ENCODE measurements around the gene CSGALNACT2.
"Not testable (repeated sequence)": the region's sequence is repeated elsewhere in the genome, so short reads cannot be mapped to it uniquely, and the experiment has no call there.

The CSGALNACT2 gene

DNA sequence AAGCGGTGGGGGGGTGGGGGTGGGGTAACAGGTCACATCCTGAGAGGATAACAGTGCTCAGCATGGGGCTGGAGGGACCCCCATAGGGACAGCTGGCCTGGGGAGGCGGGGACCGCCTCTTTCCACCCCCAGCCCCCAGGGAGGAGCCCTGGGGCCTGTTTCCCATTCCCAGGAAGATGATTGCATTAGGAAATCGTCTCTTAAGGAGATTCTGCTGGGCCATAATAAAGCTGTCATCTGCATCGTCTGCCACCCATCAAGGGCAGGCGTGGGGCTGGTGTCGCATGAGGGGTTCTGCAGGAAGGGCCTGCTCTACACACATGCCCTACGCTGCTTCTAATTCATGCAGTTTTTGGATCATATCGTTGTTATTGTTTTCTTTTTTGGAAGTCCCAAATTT, 44.2 kb upstream of the CSGALNACT2 start:
- Histone ChIP-seq H3K9me3 (ENCODE audit: control extremely low read depth in 1 of 5, control insufficient read depth in 4 of 5, insufficient read depth in 2 of 5, low read depth in 1 of 5, low read length in 4 of 5) (no peaks in the 10 kb centered on the region), H3K27me3 (replicated peaks in 2 of 5; ENCODE audit: control insufficient read depth in 4 of 5, insufficient read depth in 5 of 5, low read length in 4 of 5) (no peaks in the 10 kb centered on the region), H3K4me3 (ENCODE audit: control insufficient read depth in 1 of 7, extremely low read depth in 1 of 7, insufficient read depth in 4 of 7, low read depth in 2 of 7, low read length in 6 of 7) (no peak overlapping the region), H3K4me1 (ENCODE audit: control extremely low read depth in 1 of 4, control insufficient read depth in 4 of 4, insufficient read depth in 4 of 4, low read length in 3 of 4) (peaks cover 0 to 19% (median 15%) of the 10 kb centered on the region in 4 experiments), H3K36me3 (ENCODE audit: control insufficient read depth in 4 of 4, insufficient read depth in 4 of 4, low read length in 3 of 4) (no peaks in the 10 kb centered on the region), H3K27ac (ENCODE audit: insufficient read depth in 1 of 2, low read depth in 1 of 2, low read length in 2 of 2, poor library complexity in 1 of 2, severe bottlenecking in 2 of 2) (no peak overlapping the region)
- ChIA-PET POLR2A (no interaction called here), CTCF (interaction anchor here (1.2 to 6.6 kb wide), 11 partner anchors 8 to 229 kb away, joined by 3 to 39 read pairs (median 8); partner anchors contain the start of gene RET)
- DNase-seq = no peak
- WGBS (ENCODE audit: insufficient coverage) = 86% methylated on average over 9 of the region's 9 CpGs

DNA sequence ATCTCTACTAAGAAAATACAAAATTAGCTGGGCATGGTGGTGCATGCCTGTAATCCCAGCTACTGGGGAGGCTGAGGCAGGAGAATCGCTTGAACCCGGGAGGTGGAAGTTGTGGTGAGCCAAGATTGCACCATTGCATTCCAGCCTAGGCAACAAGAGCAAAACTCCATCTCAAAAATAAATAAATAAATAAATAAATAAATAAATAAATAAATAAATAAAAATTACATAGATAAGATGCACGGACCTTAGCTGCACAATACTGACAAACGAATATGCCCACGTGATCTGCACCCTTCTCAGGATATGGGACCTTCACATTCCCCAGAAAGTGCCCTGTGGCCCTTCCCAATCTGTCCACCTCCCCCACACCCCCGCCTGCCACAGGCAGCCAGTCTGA, 38.9 kb upstream of the CSGALNACT2 start:
- WGBS (ENCODE audit: insufficient coverage) = 87% methylated on average over 3 of the region's 6 CpGs
- H3K4me3 ChIP-seq (ENCODE audit: control insufficient read depth in 1 of 7, extremely low read depth in 1 of 7, insufficient read depth in 4 of 7, low read depth in 2 of 7, low read length in 6 of 7); H3K27ac ChIP-seq (ENCODE audit: insufficient read depth in 1 of 2, low read depth in 1 of 2, low read length in 2 of 2, poor library complexity in 1 of 2, severe bottlenecking in 2 of 2); DNase-seq; H3K36me3 ChIP-seq (ENCODE audit: control insufficient read depth in 4 of 4, insufficient read depth in 4 of 4, low read length in 3 of 4); H3K9me3 ChIP-seq (ENCODE audit: control extremely low read depth in 1 of 5, control insufficient read depth in 4 of 5, insufficient read depth in 2 of 5, low read depth in 1 of 5, low read length in 4 of 5); POLR2A ChIA-PET; H3K4me1 ChIP-seq (ENCODE audit: control extremely low read depth in 1 of 4, control insufficient read depth in 4 of 4, insufficient read depth in 4 of 4, low read length in 3 of 4): not testable (repeated sequence)
- CTCF ChIA-PET = interaction anchor here (1.5 kb wide), 1 partner anchor 224 kb away, joined by 3 read pairs; no protein-coding TSS in a partner anchor
- peaks cover 0 to 13% (median 2%) of the 10 kb centered on the region in 5 experiments for H3K27me3 ChIP-seq (replicated peaks in 2 of 5; ENCODE audit: control insufficient read depth in 4 of 5, insufficient read depth in 5 of 5, low read length in 4 of 5)

DNA sequence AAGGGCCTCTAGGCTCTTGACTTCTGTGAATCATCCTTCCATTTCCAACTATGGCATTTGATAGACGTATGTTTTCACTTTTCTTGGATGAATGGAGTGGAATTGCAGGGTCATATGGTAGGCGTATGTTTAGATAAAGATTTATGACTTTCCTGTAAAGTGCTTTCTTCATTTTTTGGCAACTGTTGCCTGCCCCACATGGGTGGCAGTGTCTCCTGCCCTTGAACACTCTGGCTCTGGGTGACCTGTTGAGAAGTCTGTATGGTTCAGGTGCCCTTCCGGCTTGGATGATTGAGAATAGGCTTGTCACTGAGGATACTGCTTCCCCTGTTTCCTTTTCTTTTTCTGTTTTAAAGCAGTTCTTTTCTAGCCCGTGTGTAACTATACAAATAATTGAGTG, 38.3 kb upstream of the CSGALNACT2 start:
- no peak for DNase-seq
- CTCF ChIA-PET = interaction anchor here (1.4 kb wide), 1 partner anchor 234 kb away, joined by 5 read pairs; no protein-coding TSS in a partner anchor
- no peak overlapping the region for H3K4me3 ChIP-seq (ENCODE audit: control insufficient read depth in 1 of 7, extremely low read depth in 1 of 7, insufficient read depth in 4 of 7, low read depth in 2 of 7, low read length in 6 of 7)
- H3K4me1 ChIP-seq (ENCODE audit: control extremely low read depth in 1 of 4, control insufficient read depth in 4 of 4, insufficient read depth in 4 of 4, low read length in 3 of 4) = peaks cover 0 to 9% (median 7%) of the 10 kb centered on the region in 4 experiments
- no peaks in the 10 kb centered on the region for H3K9me3 ChIP-seq (ENCODE audit: control extremely low read depth in 1 of 5, control insufficient read depth in 4 of 5, insufficient read depth in 2 of 5, low read depth in 1 of 5, low read length in 4 of 5)
- POLR2A ChIA-PET = no interaction called here
- WGBS (ENCODE audit: insufficient coverage) = no CpG with 5 or more reads among the region's 4 CpGs
- H3K27ac ChIP-seq (ENCODE audit: insufficient read depth in 1 of 2, low read depth in 1 of 2, low read length in 2 of 2, poor library complexity in 1 of 2, severe bottlenecking in 2 of 2) = no peak overlapping the region
- H3K36me3 ChIP-seq (ENCODE audit: control insufficient read depth in 4 of 4, insufficient read depth in 4 of 4, low read length in 3 of 4) = no peaks in the 10 kb centered on the region
- peaks cover 0 to 19% (median 8%) of the 10 kb centered on the region in 5 experiments for H3K27me3 ChIP-seq (replicated peaks in 2 of 5; ENCODE audit: control insufficient read depth in 4 of 5, insufficient read depth in 5 of 5, low read length in 4 of 5)

DNA sequence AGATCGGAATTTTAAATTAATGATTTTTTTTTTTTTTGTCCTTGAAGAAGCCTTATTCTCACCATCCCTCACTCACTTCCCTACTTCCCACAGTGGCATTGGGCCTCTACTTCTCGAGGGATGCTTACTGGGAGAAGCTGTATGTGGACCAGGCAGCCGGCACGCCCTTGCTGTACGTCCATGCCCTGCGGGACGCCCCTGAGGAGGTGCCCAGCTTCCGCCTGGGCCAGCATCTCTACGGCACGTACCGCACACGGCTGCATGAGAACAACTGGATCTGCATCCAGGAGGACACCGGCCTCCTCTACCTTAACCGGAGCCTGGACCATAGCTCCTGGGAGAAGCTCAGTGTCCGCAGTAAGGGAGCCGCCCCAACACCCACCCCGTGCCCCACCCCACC, 37.9 kb upstream of the CSGALNACT2 start:
- POLR2A ChIA-PET = no interaction called here
- 99% methylated on average over 10 of the region's 17 CpGs for WGBS (ENCODE audit: insufficient coverage)
- no peak overlapping the region for H3K27ac ChIP-seq (ENCODE audit: insufficient read depth in 1 of 2, low read depth in 1 of 2, low read length in 2 of 2, poor library complexity in 1 of 2, severe bottlenecking in 2 of 2)
- peaks cover 0 to 14% (median 11%) of the 10 kb centered on the region in 4 experiments for H3K4me1 ChIP-seq (ENCODE audit: control extremely low read depth in 1 of 4, control insufficient read depth in 4 of 4, insufficient read depth in 4 of 4, low read length in 3 of 4)
- peaks cover 0 to 21% (median 10%) of the 10 kb centered on the region in 5 experiments for H3K27me3 ChIP-seq (replicated peaks in 2 of 5; ENCODE audit: control insufficient read depth in 4 of 5, insufficient read depth in 5 of 5, low read length in 4 of 5)
- DNase-seq = no peak
- CTCF ChIA-PET = interaction anchor here (1.4 to 3.4 kb wide), 2 partner anchors 21 to 235 kb away, joined by 5 to 11 read pairs; no protein-coding TSS in a partner anchor
- no peaks in the 10 kb centered on the region for H3K9me3 ChIP-seq (ENCODE audit: control extremely low read depth in 1 of 5, control insufficient read depth in 4 of 5, insufficient read depth in 2 of 5, low read depth in 1 of 5, low read length in 4 of 5)
- no peak overlapping the region for H3K4me3 ChIP-seq (ENCODE audit: control insufficient read depth in 1 of 7, extremely low read depth in 1 of 7, insufficient read depth in 4 of 7, low read depth in 2 of 7, low read length in 6 of 7)
- no peaks in the 10 kb centered on the region for H3K36me3 ChIP-seq (ENCODE audit: control insufficient read depth in 4 of 4, insufficient read depth in 4 of 4, low read length in 3 of 4)

DNA sequence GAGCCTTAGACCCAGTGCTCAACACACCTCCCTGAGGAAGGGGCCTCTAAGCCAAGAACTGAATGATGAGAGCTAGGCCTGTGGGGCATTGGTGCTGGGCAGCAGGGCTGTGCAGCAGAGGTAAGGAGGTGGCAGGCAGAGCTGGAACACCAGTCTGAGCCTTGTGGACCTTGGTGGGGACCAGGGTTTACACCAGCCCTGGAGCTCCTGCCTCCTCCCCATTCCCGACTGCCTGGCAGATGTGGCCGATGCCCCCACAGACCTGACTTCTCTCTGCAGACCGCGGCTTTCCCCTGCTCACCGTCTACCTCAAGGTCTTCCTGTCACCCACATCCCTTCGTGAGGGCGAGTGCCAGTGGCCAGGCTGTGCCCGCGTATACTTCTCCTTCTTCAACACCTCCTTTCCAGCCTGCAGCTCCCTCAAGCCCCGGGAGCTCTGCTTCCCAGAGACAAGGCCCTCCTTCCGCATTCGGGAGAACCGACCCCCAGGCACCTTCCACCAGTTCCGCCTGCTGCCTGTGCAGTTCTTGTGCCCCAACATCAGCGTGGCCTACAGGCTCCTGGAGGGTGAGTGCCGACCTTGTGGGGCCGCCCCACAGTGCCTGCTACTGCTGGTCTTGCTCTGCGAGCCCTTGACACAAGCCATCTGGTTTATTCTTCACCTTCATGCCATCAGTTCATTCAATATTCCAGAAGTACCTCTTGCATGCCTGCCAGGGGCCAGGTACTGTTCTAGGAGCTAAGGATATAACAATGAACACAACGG, 36.0 kb upstream of the CSGALNACT2 start:
- peaks cover 0 to 31% (median 18%) of the 10 kb centered on the region in 4 experiments for H3K4me1 ChIP-seq (ENCODE audit: control extremely low read depth in 1 of 4, control insufficient read depth in 4 of 4, insufficient read depth in 4 of 4, low read length in 3 of 4)
- CTCF ChIA-PET = interaction anchor here (0.9 to 3.4 kb wide), 5 partner anchors 9 to 349 kb away, joined by 3 to 11 read pairs (median 4); no protein-coding TSS in a partner anchor

DNA sequence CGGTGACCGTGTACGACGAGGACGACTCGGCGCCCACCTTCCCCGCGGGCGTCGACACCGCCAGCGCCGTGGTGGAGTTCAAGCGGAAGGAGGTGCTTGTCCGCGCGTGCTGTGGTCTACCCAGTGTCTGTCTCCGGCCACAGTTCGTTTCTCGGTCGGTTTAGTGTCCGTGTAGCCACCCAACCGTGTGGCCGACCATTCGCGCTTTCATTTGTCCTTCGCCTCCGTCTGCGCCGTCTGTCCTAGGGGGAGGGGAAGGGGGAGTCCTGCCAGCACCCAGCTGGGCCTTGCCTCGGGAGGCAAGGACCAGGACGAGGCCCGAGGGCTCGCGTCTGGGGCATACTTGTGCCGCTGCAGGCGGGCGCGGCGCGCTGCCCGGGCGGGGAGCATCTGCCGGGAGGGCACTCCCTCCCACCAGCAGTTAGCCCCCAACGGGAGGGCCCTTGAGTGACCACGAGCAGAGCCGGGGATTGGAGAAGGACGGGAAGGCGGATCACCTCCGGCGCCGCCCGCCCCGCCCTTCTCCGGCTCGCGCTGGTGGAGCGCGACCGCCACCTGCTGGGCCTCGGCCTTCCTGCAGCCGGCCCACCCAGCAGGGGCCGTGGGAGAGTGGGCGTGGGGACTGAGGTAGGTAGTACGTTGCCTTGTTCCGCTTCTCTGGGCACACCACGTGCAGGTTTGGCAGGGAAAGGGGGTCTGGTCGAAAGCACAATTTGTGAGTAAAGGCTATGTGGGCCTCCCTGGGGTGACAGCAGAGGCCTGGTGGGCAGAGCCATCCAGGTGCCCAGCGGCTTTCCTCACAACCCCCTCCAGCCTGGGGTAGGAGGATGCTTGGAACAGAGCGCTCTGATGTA, 32.9 kb upstream of the CSGALNACT2 start:
- POLR2A ChIA-PET = no interaction called here
- CTCF ChIA-PET = interaction anchor here (0.7 to 2.0 kb wide), 16 partner anchors 10 to 351 kb away, joined by 3 to 8 read pairs (median 4); partner anchors contain the start of gene BMS1
- H3K4me1 ChIP-seq (ENCODE audit: control extremely low read depth in 1 of 4, control insufficient read depth in 4 of 4, insufficient read depth in 4 of 4, low read length in 3 of 4) = peaks cover 0 to 35% (median 20%) of the 10 kb centered on the region in 4 experiments
- no peaks in the 10 kb centered on the region for H3K9me3 ChIP-seq (ENCODE audit: control extremely low read depth in 1 of 5, control insufficient read depth in 4 of 5, insufficient read depth in 2 of 5, low read depth in 1 of 5, low read length in 4 of 5)
- 3% methylated on average over 48 of the region's 71 CpGs for WGBS (ENCODE audit: insufficient coverage)
- DNase-seq = peak; percentile 65 to 90 (median 89)
- H3K27ac ChIP-seq (ENCODE audit: insufficient read depth in 1 of 2, low read depth in 1 of 2, low read length in 2 of 2, poor library complexity in 1 of 2, severe bottlenecking in 2 of 2) = no peak overlapping the region
- H3K27me3 ChIP-seq (replicated peaks in 2 of 5; ENCODE audit: control insufficient read depth in 4 of 5, insufficient read depth in 5 of 5, low read length in 4 of 5) = peaks cover 0 to 21% (median 10%) of the 10 kb centered on the region in 5 experiments
- H3K36me3 ChIP-seq (ENCODE audit: control insufficient read depth in 4 of 4, insufficient read depth in 4 of 4, low read length in 3 of 4) = no peaks in the 10 kb centered on the region
- H3K4me3 ChIP-seq (ENCODE audit: control insufficient read depth in 1 of 7, extremely low read depth in 1 of 7, insufficient read depth in 4 of 7, low read depth in 2 of 7, low read length in 6 of 7) = peak overlapping the region; percentile 29 to 73 (median 59)

More for the DNA sequence above, 36.0 kb upstream of the CSGALNACT2 start:
- POLR2A ChIA-PET = interaction anchor here (0.9 kb wide), 1 partner anchor 23 kb away, joined by 3 read pairs; no protein-coding TSS in a partner anchor
- peaks cover 0 to 21% (median 10%) of the 10 kb centered on the region in 5 experiments for H3K27me3 ChIP-seq (replicated peaks in 2 of 5; ENCODE audit: control insufficient read depth in 4 of 5, insufficient read depth in 5 of 5, low read length in 4 of 5)
- no peaks in the 10 kb centered on the region for H3K36me3 ChIP-seq (ENCODE audit: control insufficient read depth in 4 of 4, insufficient read depth in 4 of 4, low read length in 3 of 4)
- no peak for DNase-seq
- WGBS (ENCODE audit: insufficient coverage) = 86% methylated on average over 16 of the region's 19 CpGs
- no peak overlapping the region for H3K27ac ChIP-seq (ENCODE audit: insufficient read depth in 1 of 2, low read depth in 1 of 2, low read length in 2 of 2, poor library complexity in 1 of 2, severe bottlenecking in 2 of 2)
- H3K4me3 ChIP-seq (ENCODE audit: control insufficient read depth in 1 of 7, extremely low read depth in 1 of 7, insufficient read depth in 4 of 7, low read depth in 2 of 7, low read length in 6 of 7) = no peak overlapping the region
- no peaks in the 10 kb centered on the region for H3K9me3 ChIP-seq (ENCODE audit: control extremely low read depth in 1 of 5, control insufficient read depth in 4 of 5, insufficient read depth in 2 of 5, low read depth in 1 of 5, low read length in 4 of 5)

Data from common myeloid progenitor, CD34-positive (primary cell).